ENCODE data around the gene GFI1B. TPM values are rescaled to one million over a fixed set of nuclear protein-coding genes. Genes with fewer than 3 reads are reported as not detected.
"Not testable (repeated sequence)": the region's sequence is repeated elsewhere in the genome, so short reads cannot be mapped to it uniquely, and the experiment has no call there.

GFI1B gene
- polyA plus RNA-seq, 3 donors = 0.02 to 0.04 TPM; not detected in 1

DNA sequence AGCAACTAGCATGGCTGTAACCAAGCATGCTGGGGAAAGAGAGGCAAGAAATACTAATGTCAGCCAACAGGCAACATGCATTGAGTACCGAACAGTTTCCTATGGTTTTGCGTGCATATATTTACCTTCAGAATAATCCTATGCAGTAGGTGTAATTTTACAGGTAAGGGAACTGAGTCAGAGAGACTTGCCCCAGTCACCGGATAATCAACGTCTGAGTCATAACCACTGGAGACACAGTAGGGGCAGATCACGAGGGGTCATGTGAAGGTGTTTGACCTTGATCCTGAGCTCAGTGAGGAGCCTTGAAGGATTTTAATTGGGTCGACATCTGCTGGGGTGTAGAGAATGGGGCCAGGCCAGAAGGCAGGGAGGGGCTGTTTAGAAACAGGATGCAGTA is 20.7 kb upstream of the GFI1B start:
- WGBS, 3 donors = 79 to 86% (median 82%) methylated on average over 6 of the region's 6 CpGs
- no peak overlapping the region for H3K27ac ChIP-seq (ENCODE audit: low read depth, low read length)

DNA sequence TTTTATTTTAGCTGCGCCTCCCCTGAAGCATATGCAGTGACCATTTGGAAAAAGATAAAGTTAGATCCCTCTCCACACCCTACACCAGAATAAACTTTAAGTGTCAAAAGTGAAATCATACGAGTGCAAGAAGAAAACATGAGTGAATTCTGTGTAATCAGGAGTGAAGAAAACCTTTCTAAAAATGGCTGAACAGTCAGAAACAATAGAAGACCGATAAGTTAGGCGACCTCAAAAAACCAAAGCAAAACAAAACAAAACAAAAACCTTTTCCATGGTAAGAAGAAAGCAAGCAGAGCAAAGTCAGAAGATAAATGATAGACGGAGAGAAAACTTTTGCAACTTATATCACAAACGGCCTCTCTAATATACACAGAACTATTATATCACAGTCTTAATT is 17.5 kb upstream of the GFI1B start:
- 77 to 82% (median 80%) methylated on average over 6 of the region's 6 CpGs for WGBS, 3 donors
- H3K27ac ChIP-seq (ENCODE audit: low read depth, low read length) = no peak overlapping the region

DNA sequence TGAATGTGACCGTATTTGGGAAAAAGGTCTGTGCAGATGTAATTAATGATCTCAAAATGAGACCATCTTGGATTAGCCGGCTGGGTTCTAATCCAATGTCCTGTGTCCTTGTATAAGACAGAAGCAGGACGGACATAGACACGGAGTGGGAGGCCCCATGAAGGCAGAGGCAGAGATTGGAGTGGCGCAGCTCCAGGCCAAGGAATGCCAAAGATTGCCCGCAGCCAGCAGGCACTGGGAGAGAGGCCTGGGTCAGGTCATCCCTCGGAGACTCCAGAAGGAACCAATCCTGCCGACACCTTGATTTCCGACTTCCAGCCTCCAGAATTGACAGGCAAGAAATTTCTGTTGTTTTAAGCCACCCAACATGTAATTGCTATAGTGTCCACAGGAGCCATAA is 13.0 kb upstream of the GFI1B start:
- 84 to 91% (median 86%) methylated on average over 9 of the region's 9 CpGs for WGBS, 3 donors
- no peak overlapping the region for H3K27ac ChIP-seq (ENCODE audit: low read depth, low read length)

DNA sequence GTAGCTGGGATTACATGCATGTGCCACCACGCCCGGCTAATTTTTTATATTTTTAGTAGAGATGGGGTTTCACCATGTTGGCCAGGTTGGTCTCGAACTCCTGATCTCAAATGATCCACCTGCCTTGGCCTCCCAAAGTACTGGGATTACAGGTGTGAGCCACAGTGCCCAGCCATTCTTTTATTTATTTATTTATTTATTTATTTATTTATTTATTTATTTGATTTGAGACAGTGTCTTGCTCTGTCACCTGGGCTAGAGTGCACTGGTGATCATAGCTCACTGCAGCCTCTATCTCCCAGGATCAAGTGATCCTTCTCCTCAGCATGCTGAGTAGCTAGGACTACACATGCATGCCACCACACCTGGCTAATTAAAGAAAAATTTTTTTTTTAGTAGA is 10.6 kb upstream of the GFI1B start:
- H3K27ac ChIP-seq (ENCODE audit: low read depth, low read length) = not testable (repeated sequence)
- WGBS, 3 donors = 91 to 94% (median 92%) methylated on average over 3 of the region's 3 CpGs

DNA sequence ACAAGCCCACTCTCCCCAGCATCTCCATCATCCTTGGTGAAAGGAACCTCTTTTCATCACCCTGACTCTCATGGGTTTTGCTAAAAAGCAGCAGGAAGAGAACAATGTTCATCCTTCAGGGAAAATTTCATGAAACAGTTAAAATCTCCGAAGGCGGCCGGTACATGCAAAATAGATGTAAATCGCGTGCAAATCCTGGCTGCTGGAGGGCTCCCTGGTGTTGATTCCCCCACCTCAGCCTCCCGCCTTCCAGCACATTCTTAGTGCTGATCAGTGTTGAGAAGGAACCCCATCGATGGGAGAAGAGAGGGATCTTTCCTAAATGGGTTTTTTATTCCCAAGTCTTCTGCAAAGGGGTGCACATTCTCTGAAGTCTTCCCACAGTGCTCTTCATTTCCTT is 8.7 kb upstream of the GFI1B start:
- 57 to 60% (median 59%) methylated on average over 7 of the region's 7 CpGs for WGBS, 3 donors
- H3K27ac ChIP-seq (ENCODE audit: low read depth, low read length) = no peak overlapping the region

DNA sequence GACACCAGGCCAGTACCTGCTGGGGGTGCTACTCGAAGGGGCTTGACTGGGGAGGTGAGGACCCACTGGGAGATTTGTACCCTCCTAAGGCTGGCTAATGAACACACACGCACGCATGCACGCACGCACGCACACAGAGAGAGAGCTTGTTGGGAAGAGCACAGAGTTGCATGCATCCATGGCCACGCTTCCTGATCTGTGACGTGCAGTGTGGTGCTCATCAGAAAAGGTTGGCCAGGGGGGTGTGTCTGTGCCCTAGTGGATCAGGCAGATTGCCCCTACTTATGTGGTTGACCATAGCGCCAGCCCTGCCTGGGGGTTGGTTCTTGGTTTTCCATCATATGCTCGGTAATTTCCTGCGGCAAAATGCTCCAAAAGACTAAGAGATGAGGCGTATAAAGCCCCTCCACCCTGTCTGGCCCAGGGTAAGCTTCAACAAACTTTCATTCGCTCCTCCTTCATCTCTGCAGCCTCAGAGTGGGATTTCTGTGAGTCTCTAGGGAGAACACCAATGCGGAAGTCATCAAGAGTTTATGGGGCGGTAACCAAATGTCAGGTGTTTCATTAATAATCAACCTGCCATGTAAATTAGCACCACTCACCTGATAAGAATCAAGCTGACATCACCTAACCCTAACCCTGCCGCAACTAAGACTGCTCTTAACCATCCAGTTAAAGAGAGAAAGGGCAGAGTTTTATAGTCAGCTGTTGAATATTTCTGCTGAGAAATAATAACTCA is 8.0 kb upstream of the GFI1B start:
- 78 to 86% (median 85%) methylated on average over 16 of the region's 16 CpGs for WGBS, 3 donors
- no peak overlapping the region for H3K27ac ChIP-seq (ENCODE audit: low read depth, low read length)

DNA sequence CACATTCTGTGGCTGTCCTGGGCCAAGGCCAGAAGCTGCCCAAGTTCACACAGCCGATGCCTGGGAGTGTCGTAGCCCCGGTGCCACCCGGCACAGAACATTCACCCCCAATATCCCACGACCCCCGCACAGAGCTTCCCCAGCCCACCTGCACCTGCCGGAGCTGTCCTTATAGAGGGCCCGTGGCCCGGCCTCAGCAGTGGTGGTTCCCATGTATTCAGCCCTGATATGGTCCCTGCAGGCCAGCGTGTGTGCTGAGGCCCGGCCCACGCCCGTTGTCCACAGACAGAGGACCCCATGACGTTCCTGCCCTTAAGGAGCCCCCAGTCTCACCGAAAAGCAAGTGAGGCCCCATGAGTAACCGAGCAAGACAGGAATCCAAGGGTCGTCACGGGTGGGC is 5.3 kb upstream of the GFI1B start:
- H3K27ac ChIP-seq (ENCODE audit: low read depth, low read length) = no peak overlapping the region
- 60 to 84% (median 81%) methylated on average over 18 of the region's 18 CpGs for WGBS, 3 donors

DNA sequence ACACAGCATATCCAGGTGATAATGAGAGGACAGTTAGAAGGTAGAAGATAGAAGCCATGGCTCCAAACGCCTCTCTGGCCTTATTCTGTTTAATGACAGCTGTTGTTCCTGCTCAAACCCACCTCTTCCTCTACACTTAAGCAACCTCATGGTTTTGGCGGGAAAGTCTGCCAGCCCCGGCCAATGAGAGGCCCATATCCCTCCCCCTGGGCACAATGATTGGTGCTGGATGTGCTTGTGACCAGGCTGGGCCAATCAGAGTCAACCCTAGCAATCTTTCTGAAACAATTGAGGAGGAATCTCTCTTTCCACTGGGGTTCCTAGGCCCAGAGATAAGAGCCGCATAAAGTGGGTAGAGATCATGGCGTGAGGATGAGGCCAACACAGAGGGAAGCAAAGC is 4.8 kb upstream of the GFI1B start:
- H3K27ac ChIP-seq (ENCODE audit: low read depth, low read length) = no peak overlapping the region
- 72 to 92% (median 89%) methylated on average over 5 of the region's 5 CpGs for WGBS, 3 donors

DNA sequence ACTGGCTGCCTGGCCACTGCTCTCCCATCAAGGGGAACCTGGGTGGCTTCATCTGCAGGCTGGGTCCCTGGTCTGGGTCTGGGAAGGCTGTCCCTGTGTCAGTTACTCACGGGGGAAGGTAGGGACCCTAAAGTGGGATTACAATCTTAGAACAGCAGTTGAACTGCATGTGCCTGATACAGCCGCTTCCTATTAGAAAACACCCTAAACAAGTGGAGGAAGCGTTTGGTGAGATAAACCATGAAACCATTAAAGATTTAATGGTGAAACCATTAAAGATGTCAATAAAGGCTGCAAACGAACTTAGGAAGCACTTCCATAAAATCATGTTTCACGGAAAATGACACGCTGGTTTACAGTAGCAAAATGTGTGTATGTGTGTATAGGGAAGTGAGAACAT is 2.5 kb upstream of the GFI1B start:
- H3K27ac ChIP-seq (ENCODE audit: low read depth, low read length) = no peak overlapping the region
- 53 to 58% (median 56%) methylated on average over 6 of the region's 6 CpGs for WGBS, 3 donors

DNA sequence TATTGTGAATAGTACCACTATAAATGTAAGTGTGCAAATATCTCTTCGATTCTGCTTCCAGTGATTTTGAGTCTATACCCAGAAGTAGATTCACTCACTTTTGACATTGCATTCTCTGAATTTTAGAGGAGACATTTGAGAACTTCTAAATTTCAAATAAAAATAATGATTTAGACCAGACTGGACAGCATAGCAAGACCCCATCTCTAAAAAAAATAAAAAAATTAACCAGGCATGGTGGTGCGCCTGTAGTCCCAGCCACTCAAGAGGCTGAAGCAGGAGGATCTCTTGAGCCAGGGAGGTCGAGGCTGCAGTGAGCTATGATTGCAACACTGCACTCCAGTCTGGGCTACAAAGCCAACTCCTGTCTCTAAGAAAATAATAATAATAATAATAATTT is 1.9 kb upstream of the GFI1B start:
- 83 to 90% (median 84%) methylated on average over 3 of the region's 3 CpGs for WGBS, 3 donors

DNA sequence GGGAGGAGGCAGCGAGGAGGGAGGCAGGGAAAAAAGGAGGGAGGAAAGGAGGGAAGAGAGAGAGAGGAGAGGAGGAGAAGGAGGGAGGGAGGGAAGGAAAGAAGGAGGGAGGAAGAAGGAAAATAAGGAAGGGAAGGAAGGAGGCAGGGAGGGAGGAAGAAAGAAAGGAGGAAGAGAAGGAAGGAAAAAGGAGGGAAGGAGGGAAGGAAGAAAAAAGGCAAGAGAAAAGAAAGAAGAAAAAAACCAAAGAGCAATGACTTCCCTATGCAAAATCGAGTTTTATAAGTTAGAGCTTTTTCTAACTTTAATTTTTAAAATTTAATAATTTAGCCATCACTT is 413 bp upstream of the GFI1B start:
- 12 to 30% (median 12%) methylated on average over 2 of the region's 2 CpGs for WGBS, 3 donors
- no peak overlapping the region for H3K27ac ChIP-seq (ENCODE audit: low read depth, low read length)

More for the DNA sequence above, 1.9 kb upstream of the GFI1B start:
- H3K27ac ChIP-seq (ENCODE audit: low read depth, low read length) = no peak overlapping the region

DNA sequence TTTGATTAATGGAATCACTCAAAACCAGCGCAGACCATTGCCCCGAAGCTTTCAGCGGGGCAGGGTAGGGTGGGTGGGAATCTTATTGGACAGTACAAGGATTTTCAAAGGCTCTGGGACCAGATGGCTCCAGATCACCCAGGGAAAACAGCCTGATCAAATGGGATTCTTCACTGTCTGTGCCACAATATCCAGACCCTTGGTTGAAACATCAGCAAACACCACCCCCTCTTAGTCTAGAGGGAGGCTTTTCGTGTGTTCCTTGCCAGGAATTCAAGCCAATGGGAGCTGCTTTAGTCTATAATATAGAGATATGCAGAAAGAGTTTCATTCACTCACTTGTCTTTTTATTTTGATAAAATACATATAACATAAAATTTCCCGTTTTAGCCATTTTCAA is 1.7 kb downstream of the GFI1B start:
- WGBS, 3 donors = 42 to 55% (median 54%) methylated on average over 5 of the region's 5 CpGs
- H3K27ac ChIP-seq (ENCODE audit: low read depth, low read length) = no peak overlapping the region

DNA sequence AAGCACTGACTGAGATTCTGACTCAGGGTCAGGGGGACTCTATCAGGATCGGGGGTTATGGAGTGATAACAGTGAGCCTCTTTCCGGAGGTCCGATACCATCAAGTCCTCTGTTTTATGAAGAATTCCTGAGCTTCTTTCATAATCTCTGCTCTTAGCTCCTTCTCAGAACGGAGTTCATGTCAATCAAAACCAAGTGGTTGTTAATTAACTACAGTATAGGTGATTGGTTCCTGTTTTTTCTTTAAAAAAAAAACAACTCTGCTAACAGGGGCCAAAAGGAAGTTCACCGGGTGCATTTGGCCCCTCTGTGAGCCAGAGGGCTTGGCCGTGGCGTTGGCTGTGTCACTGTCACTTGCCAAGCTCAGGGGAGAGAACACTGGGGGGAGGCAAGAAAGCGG is 4.0 kb downstream of the GFI1B start:
- WGBS, 3 donors = 31 to 54% (median 46%) methylated on average over 8 of the region's 8 CpGs

DNA sequence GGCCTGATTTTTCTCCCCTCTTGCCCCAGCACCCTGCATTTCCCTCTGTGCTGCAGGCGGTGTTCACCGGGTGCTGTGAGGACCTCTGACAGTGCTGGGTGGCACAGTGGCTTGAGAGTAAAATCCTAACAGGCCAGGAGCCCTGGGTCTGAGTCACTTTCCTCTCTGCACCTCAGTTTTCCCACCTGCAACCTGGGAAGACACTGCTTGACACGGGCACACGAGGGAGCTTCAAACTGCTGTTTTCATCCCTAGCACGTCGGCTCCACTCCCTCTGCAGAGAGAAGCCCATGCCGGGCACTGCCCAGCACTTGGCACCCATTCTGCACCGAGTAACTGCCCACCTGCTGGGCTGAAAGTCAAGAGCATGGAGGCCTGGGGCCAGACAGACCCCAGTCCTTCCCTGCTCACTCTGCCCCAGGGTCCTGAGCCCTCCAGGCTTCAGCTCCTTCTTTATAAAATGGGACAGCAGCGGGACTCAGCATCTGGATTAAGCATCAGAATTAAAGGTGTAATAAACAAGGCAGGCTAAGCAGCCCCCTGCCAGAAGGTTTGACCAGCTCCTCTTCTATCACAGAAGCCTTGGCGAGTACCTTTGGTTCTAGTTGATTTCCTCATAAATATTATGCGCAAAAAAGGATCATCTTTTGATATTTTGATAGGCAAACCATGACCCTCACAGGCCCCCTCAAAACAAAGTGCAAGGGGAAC is 5.2 kb downstream of the GFI1B start:
- 62 to 90% (median 70%) methylated on average over 11 of the region's 11 CpGs for WGBS, 3 donors
- H3K27ac ChIP-seq (ENCODE audit: low read depth, low read length) = no peak overlapping the region

More for the DNA sequence above, 4.0 kb downstream of the GFI1B start:
- no peak overlapping the region for H3K27ac ChIP-seq (ENCODE audit: low read depth, low read length)

DNA sequence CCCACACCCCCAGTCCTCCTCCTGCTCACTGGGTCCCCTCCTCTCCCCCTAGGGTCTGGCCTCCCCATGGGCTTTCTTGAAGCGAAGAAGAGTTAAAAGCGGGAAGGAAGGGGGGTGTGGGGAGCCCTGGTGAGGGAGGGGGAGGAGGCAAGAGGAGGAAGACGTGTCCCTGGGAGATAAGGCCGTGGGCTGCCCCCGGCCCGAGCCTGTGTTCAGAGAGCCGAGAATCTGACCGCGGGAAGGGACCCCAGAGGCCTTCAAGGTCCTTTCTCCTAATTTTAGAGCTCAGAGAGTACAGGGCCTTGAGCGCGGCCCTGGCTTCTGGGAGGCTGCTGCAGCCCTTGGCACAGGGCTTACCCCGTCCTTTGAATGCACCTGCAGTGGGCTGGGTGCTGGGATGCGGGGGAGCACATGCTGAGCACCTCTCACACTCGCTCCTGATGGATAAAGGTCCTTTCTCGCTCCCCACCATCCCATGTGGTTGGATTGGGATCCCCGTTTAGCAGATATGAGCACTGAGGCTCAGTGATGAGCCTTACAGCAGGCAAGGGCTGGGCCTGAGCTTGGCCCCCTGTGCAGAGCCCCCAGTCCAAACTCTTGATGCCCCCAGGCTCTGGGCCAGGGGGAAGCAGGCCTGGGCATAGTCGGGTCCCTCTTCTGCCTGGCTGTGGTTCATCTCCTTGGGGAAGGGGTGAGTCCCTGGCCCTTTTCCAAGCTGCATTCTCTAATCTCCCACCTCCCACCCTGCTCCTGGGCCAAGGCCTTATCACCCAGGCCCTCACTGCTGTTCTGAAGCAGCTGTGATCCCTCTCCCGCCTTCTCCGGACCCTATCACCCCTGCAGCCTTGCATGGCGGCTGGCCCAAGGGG is 5.9 kb downstream of the GFI1B start:
- no peak overlapping the region for H3K27ac ChIP-seq (ENCODE audit: low read depth, low read length)
- WGBS, 3 donors = 39 to 72% (median 56%) methylated on average over 16 to 20 of the region's 20 CpGs

DNA sequence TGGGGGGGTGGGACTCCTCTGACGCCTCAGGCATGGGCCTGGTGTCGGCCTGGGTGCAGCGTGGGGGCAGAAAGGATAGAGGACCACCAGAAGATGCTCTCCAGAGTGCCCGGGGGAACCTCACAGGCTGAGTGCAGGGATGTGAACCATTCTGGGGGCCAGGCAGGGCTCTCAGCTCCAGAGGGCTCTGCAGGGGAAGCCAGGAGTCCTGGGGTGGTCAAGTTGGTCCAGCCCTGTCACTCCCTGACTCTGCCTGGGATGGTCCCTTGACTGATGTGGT is 6.5 kb downstream of the GFI1B start:
- WGBS, 3 donors = 41 to 56% (median 53%) methylated on average over 4 of the region's 4 CpGs
- H3K27ac ChIP-seq (ENCODE audit: low read depth, low read length) = no peak overlapping the region

DNA sequence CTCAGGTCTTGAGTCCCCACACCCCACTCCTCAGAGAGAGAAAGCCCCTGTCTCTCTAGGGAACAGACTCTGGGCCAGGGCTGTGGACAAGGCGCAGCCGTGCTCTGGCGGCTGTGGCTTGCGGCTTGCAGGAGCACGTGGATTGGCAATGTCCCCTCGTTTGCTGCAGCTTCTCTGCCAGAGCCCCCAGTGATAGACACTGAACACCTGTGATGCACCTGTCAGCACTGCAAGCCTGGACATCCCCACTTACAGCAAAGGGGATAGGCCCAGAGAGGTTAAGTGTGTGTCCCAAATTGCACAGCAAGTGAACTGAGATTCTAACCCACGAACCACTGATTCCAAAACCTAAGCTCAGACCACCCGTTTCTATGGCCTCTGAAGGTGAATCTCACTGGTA is 7.0 kb downstream of the GFI1B start:
- H3K27ac ChIP-seq (ENCODE audit: low read depth, low read length) = no peak overlapping the region
- WGBS, 3 donors = 72 to 79% (median 73%) methylated on average over 8 of the region's 8 CpGs

DNA sequence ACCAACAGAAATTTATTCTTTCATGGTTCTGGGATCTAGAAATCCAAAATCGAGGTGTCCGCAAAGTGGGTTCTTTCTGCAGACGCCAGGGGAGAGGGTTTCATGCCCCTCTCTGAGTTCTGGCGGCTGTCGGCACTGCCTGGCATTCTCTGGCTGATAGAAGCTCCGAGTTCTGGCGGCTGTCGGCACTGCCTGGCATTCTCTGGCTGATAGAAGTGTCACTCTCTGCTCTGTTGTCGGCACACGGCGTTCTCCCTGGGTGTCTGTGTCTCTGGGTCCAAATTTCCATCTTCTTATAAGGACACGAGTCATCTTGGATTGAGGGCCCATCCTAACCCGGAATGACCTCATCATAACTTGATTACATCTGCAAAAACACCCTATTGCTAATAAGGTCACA is 7.6 kb downstream of the GFI1B start:
- WGBS, 3 donors = 76 to 85% (median 85%) methylated on average over 13 of the region's 13 CpGs
- H3K27ac ChIP-seq (ENCODE audit: low read depth, low read length) = no peak overlapping the region
